ENCODE measurements around the gene NAT9.

Gene NAT9

GRCh38 chr17:74746922-74747321 is 29.2 kb downstream of the NAT9 start:
- DNase-seq (ENCODE audit: extremely low read depth in 1 of 2, low read depth in 1 of 2): no peak

GRCh38 chr17:74746376-74746775 is 29.8 kb downstream of the NAT9 start:
- no peak for DNase-seq (ENCODE audit: extremely low read depth in 1 of 2, low read depth in 1 of 2)

GRCh38 chr17:74745548-74746177 is 30.5 kb downstream of the NAT9 start:
- DNase-seq (ENCODE audit: extremely low read depth in 1 of 2, low read depth in 1 of 2): no peak

- DNase-seq (ENCODE audit: extremely low read depth in 1 of 2, low read depth in 1 of 2): peak in 1 of 2 donors; percentile 73
Measured at GRCh38 chr17:74744714-74745547, 31.2 kb downstream of the NAT9 start.

- no peak for DNase-seq (ENCODE audit: extremely low read depth in 1 of 2, low read depth in 1 of 2)
Measured at GRCh38 chr17:74744349-74744713, 31.8 kb downstream of the NAT9 start.

- no peak for DNase-seq (ENCODE audit: extremely low read depth in 1 of 2, low read depth in 1 of 2)
Measured at GRCh38 chr17:74743755-74744154, 32.4 kb downstream of the NAT9 start.

- DNase-seq (ENCODE audit: extremely low read depth in 1 of 2, low read depth in 1 of 2): no peak
Measured at GRCh38 chr17:74742978-74743545, 33.1 kb downstream of the NAT9 start.

- no peak for DNase-seq (ENCODE audit: extremely low read depth in 1 of 2, low read depth in 1 of 2)
Measured at GRCh38 chr17:74742153-74742515, 34.0 kb downstream of the NAT9 start.

GRCh38 chr17:74740641-74741387 is 35.3 kb downstream of the NAT9 start:
- no peak for DNase-seq (ENCODE audit: extremely low read depth in 1 of 2, low read depth in 1 of 2)

GRCh38 chr17:74740173-74740572 is 36.0 kb downstream of the NAT9 start:
- no peak for DNase-seq (ENCODE audit: extremely low read depth in 1 of 2, low read depth in 1 of 2)

- DNase-seq (ENCODE audit: extremely low read depth in 1 of 2, low read depth in 1 of 2): no peak
Measured at GRCh38 chr17:74739227-74739831, 36.8 kb downstream of the NAT9 start.

- DNase-seq (ENCODE audit: extremely low read depth in 1 of 2, low read depth in 1 of 2): peak in 1 of 2 donors; percentile 58
Measured at GRCh38 chr17:74738051-74738996, 37.8 kb downstream of the NAT9 start.

GRCh38 chr17:74737299-74738050 is 38.7 kb downstream of the NAT9 start:
- DNase-seq (ENCODE audit: extremely low read depth in 1 of 2, low read depth in 1 of 2): no peak

GRCh38 chr17:74736513-74737298 is 39.4 kb downstream of the NAT9 start, which contains the start of gene RAB37:
Gene RAB37 (plus strand): TSS chr17:74737256. CDS start chr17:74737273, 17 bp downstream.
- no peak for DNase-seq (ENCODE audit: extremely low read depth in 1 of 2, low read depth in 1 of 2)

GRCh38 chr17:74734256-74734655 is 41.9 kb downstream of the NAT9 start:
- no peak for DNase-seq (ENCODE audit: extremely low read depth in 1 of 2, low read depth in 1 of 2)

GRCh38 chr17:74733365-74734122 is 42.6 kb downstream of the NAT9 start:
- DNase-seq (ENCODE audit: extremely low read depth in 1 of 2, low read depth in 1 of 2): no peak

GRCh38 chr17:74732042-74732867 is 43.9 kb downstream of the NAT9 start:
- DNase-seq (ENCODE audit: extremely low read depth in 1 of 2, low read depth in 1 of 2): no peak

All from activated CD8-positive, alpha-beta memory T cell treated with anti-CD3 and anti-CD28 coated beads for 1 hour (primary cell).